Mucosa of descending colon (tissue), 3 donors: ENCODE data around the gene NUP88. TPM values are rescaled to one million over a fixed set of nuclear protein-coding genes. Genes with fewer than 3 reads are reported as not detected.

ENCODE experiments used
- ATAC-seq: fragments of 200-7000 bp; cut with Tn5 transposase; one replicate; pipeline ENCODE4 v1.9.1; 2020; ENCODE audit warnings: mild to moderate bottlenecking, moderate library complexity
- DNase-seq, 3 donors: peaks; one replicate each; pipeline ENCODE4 v3.0.0-alpha.2; 2020
- H3K36me3 ChIP-seq: fragments of 200-600 bp; one replicate; pipeline ENCODE4 v1.8.0; 2021; ENCODE audit warnings: low read depth, mild to moderate bottlenecking
- H3K4me1 ChIP-seq: fragments of 200-600 bp; one replicate; pipeline ENCODE4 v1.8.0; 2021; ENCODE audit warnings: low read depth, mild to moderate bottlenecking
- H3K4me3 ChIP-seq: fragments of 200-600 bp; one replicate; pipeline ENCODE4 v1.8.0; 2021; ENCODE audit warnings: mild to moderate bottlenecking
- H3K9me3 ChIP-seq: fragments of 200-600 bp; one replicate; pipeline ENCODE4 v1.8.0; 2021; ENCODE audit warnings: mild to moderate bottlenecking
- intact Hi-C, 2 donors: fragments of 100-400 bp; cut with DNase I in 1 of 2; cut with micrococcal nuclease in 1 of 2; formaldehyde crosslinking; loops; one replicate each; pipeline versions ENCODE4 v1.11.0 to v1.11.1; 2022; cut with DNase I, micrococcal nuclease
- long read RNA-seq, 2 donors: library from polyadenylated mRNA; unstranded; transcript quantifications; one replicate each; pipeline ENCODE4 v2.0.0, GENCODE V29; 2019 to 2021
- total RNA-seq, 3 donors: library from RNA; stranded (reverse); fragmentation: NEBNext Ultra II Directional in 2 of 3; extraction: Animal tissue kit (Norgen Biotek cat#: 25700) in 2 of 3; gene quantifications; one replicate each; pipeline versions ENCODE4 v1.2.1 to v1.2.4, GENCODE V29; 2021 to 2023
- TF ChIP-seq, protein P1 (sequence below): fragments of 200-600 bp; IDR thresholded peaks from one replicate; pipeline ENCODE4 v1.8.0; 2022; ENCODE audit warnings: antibody characterized with exemption, mild to moderate bottlenecking
- donor health status: DM: no; HTN: no; CAD: no; lungs with moderate emphysema.
- donor health status: DM: no; HTN: no; CAD: no.
- donor health status: DM: no; HTN: yes; CAD: no.

NUP88 gene
- total RNA-seq: 10 to 100 TPM; 46.1 to 72.3 (median 50.8) TPM
- long read RNA-seq, donor 1, transcript NUP88-207 (17 exons, 2,916 nt): major isoform, 25 of 39 reads
- long read RNA-seq, donor 1, partial matches to known transcripts: 0 of 39 reads
- long read RNA-seq, donor 1, other reads (novel, unspliced or antisense): 14 of 39 reads
- long read RNA-seq, donor 2, transcript NUP88-207 (17 exons, 2,916 nt): major isoform, 6 of 22 reads
- long read RNA-seq, donor 2, partial matches to known transcripts: 11 of 22 reads
- long read RNA-seq, donor 2, other reads (novel, unspliced or antisense): 4 of 22 reads

DNA sequence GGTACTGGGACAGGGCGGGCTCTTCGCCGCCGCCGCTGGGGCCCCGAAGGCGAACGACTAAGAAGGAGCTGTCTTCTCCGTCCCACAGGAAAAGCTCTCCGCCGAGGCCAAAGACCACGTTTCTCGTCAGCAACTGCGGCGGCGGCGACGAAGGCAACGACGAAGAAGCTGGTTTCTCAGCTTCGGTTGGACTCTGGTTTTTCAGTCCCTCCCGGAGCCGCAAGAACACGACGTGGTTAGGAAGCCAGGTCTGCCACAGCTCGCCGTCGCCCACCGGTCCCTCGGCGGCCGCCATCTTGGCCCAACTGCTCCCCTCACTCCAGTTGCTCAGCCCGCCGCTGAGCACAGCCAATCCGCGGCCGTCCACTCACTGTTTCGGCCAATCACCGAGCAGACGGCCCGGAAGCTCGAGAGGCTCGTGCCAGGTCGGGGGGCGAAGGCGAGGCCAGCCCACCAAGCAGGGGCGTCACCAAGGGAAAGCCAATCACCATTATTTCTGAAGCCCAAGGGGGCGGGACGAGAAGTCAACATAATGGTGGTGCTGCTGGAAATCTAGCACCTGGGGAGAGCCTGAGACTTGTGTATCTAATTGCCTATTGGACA, at the start of gene NUP88:
NUP88 (minus strand) TSS at position 307 of the 603 bp plus-strand sequence; CDS start at position 295, 12 bp downstream.
- intact Hi-C loops: no loop called here
- DNase-seq (peak; percentile 96 to 98 (median 96)), ATAC-seq (peak; percentile 93)
- Histone ChIP-seq H3K36me3 (no peaks in the 10 kb centered on the region), H3K9me3 (no peaks in the 10 kb centered on the region), H3K4me1 (peaks cover 30% of the 10 kb centered on the region), H3K4me3 (peak within 1 kb of the TSS; percentile 45)
- TF ChIP-seq, protein P1, sequence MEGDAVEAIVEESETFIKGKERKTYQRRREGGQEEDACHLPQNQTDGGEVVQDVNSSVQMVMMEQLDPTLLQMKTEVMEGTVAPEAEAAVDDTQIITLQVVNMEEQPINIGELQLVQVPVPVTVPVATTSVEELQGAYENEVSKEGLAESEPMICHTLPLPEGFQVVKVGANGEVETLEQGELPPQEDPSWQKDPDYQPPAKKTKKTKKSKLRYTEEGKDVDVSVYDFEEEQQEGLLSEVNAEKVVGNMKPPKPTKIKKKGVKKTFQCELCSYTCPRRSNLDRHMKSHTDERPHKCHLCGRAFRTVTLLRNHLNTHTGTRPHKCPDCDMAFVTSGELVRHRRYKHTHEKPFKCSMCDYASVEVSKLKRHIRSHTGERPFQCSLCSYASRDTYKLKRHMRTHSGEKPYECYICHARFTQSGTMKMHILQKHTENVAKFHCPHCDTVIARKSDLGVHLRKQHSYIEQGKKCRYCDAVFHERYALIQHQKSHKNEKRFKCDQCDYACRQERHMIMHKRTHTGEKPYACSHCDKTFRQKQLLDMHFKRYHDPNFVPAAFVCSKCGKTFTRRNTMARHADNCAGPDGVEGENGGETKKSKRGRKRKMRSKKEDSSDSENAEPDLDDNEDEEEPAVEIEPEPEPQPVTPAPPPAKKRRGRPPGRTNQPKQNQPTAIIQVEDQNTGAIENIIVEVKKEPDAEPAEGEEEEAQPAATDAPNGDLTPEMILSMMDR: no peak

DNA sequence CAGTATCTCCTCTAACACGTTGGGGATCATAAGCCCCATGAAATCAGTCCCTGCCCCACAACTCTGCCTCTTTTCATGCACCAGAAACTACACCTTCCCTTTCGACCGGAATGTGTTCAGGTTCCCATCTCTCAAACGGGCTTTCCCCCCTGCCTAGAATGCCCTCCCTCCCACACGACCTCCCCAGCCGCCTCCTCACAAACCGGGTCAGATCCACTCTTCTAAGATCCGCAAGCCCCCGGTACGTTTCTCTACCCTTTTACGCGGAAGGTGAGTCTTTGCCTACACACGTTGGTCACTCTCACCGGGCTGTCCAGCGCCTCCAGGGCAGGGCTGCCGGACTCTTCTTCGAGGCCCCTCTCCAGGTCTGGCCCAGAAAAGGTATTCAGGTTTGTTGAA, 48.6 kb upstream of the NUP88 start:
- Histone ChIP-seq H3K36me3 (no peaks in the 10 kb centered on the region), H3K9me3 (no peaks in the 10 kb centered on the region), H3K4me1 (peaks cover 5% of the 10 kb centered on the region), H3K4me3 (peak overlapping the region; percentile 95)
- peak in 1 of 3 donors; percentile 7 for DNase-seq
- TF ChIP-seq, protein P1: no peak
- intact Hi-C loops: no loop called here
- peak; percentile 13 for ATAC-seq

DNA sequence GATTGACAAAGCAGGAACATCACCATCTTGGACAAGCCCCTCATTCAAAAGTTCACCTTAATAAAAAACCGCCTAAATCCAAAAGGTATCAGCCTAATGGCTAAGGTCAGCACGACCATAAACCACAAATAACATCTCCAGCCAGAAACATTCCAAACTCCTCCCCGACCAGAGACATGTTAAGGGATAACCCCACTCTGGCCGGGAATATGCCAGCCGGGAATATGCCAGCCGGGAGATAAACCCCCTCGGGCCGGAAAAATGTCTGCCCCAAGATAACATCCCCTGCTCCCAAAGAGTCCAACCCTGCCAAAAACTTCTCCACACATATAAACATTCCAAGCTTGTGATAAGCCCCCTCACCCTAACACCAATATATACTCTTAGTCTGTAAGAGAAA, 48.0 kb upstream of the NUP88 start:
- H3K4me1 ChIP-seq: peaks cover 5% of the 10 kb centered on the region
- H3K4me3 ChIP-seq: no peak overlapping the region
- no peaks in the 10 kb centered on the region for H3K36me3 ChIP-seq
- no peaks in the 10 kb centered on the region for H3K9me3 ChIP-seq
- DNase-seq (no peak), ATAC-seq (no peak)
- intact Hi-C loops: no loop called here
- TF ChIP-seq, protein P1: no peak

DNA sequence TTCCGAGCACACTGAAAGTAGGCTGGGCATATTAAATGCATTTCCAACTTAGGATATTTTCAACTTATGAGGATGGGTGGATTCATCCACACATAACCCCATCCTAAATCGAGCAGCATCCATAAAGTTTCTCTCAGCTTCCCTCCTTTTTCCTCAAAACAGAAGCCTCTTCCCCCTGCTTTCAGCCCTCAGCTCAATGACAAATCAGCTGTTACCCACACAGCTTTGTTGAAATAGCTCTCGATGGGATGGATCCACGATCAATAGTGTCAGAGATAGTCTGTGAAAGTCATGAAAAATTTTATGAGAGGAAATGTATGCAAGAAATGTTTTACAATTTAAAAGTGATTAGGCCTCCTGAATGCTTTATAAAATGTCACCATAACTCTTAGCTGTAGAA, 46.8 kb upstream of the NUP88 start:
- DNase-seq (no peak), ATAC-seq (no peak)
- Histone ChIP-seq H3K9me3 (no peaks in the 10 kb centered on the region), H3K4me1 (peaks cover 5% of the 10 kb centered on the region), H3K4me3 (no peak overlapping the region), H3K36me3 (no peaks in the 10 kb centered on the region)
- intact Hi-C loops: no loop called here
- TF ChIP-seq, protein P1: no peak

DNA sequence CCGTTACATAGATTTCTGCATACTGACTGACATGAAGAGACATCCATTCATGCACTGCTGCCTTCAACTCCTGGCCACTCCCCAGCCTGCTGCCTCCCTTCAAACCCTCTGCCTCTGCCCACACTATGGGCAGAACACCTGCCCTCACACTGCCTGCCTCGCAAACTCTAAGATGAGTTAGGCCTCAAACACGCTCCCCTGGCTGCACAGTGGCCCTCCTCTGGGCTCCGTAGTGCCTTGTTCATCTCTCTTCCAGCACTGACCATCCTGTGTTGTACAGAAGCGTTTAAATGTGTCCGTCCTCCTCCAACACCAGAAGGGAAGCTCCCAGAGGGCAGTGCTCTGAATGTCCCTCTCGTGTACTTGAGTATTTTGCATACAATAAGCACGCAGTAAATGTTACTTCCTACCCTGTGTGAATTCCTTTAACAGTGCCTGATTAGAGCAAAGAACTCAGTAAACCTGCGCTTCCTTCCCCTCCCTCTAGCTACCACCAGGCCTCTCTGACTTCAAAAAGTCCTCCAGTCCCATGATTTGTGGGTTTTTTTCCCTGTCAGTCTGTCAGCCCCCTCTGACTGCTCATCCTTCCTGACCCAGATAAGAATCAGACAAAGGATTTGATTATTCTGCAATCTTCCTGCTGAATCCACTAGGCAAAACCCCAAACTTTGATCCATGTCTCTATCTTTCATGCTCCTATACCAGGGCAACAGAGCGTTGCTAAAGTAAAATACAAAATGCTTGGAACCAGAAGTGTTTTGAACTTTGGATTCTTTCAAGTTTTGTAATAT, 45.5 kb upstream of the NUP88 start:
- TF ChIP-seq, protein P1: no peak
- DNase-seq (no peak), ATAC-seq (no peak)
- Histone ChIP-seq H3K4me3 (no peak overlapping the region), H3K36me3 (no peaks in the 10 kb centered on the region), H3K9me3 (no peaks in the 10 kb centered on the region), H3K4me1 (peaks cover 5% of the 10 kb centered on the region)
- intact Hi-C loops: no loop called here
